SK-N-DZ (cell line): ENCODE data around the gene SENP5.

ENCODE experiments used
- DNase-seq: peaks from one replicate; pipeline ENCODE4 v3.0.0-alpha.2; 2015; ENCODE audit warnings: low spot score

SENP5 gene

DNA sequence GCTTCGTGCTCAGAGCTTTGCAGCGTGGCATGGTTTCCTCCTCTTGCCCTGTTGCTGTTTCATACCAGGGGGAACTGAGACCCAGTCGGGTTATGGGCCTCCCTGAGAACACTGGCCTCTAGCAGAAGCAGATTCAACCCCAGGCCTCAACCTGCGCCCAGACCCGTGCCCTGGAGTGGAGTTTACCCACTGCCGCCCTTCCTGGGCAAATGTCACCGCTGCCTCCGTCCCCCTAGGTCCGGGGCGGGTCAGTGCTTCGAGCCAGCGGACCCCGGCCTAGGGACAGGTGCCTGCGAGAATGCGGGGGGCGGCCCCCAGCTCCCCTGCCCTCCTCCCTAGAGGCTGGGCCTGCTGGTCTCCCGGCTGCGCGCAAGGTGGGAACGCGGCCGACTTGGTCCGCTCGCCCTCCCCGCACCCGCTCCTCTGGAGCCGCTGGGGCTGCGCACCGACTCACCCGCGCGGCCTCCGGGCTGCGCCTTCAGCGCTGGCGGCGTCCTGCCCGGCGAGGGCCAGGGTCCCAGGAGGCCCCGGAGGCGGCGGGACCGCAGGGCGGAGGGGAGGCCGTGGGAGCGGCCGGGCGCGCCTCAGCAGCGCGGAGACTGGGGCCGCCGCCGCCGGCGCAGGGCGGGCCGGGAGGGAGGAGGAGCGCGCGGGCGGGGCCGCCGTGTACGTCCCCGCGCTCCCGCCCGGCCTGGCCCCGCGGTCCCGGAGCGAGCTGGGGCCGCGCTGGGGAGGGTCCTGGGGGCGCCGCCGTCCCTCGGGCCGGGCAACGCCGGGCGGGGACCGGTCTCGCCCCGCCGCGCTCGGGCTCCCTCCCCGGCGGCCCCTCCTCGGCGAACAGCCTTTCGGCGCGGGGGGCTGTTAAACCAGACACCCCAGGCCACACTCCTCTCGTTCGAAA lies 100.8 kb downstream of the SENP5 start, which contains the start of gene PIGZ:
Gene PIGZ, minus strand, starts transcription at position 601 of the 901 bp plus-strand sequence. CDS start 16,802 bp downstream, outside the sequence.
- DNase-seq = no peak

DNA sequence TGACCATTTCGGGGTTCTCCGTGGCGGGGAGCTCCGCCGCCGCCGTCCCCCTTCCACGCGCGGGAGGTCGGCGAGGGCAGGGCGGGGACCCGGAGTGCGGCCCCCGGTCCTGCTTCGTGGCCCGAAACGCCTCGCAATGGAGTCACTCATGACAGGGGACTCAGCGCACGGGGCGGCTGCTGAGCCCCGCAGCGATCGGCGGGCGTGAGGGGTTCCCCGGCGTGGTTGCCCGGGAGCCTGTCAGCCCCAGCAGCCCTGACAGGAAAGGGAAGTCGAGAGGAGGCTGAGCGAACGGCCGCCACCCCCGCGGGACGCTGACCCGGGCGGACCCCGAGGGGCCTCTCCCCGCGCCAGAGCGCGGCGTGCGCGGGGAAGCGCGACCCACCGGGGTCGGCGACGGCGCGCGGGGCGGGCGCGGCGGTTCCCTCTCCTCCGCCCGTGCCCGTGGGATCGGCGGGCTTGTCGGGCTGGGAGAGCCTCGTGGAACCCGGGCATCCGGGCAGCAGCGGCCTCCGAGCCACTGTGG lies 101.5 kb downstream of the SENP5 start:
- no peak for DNase-seq

DNA sequence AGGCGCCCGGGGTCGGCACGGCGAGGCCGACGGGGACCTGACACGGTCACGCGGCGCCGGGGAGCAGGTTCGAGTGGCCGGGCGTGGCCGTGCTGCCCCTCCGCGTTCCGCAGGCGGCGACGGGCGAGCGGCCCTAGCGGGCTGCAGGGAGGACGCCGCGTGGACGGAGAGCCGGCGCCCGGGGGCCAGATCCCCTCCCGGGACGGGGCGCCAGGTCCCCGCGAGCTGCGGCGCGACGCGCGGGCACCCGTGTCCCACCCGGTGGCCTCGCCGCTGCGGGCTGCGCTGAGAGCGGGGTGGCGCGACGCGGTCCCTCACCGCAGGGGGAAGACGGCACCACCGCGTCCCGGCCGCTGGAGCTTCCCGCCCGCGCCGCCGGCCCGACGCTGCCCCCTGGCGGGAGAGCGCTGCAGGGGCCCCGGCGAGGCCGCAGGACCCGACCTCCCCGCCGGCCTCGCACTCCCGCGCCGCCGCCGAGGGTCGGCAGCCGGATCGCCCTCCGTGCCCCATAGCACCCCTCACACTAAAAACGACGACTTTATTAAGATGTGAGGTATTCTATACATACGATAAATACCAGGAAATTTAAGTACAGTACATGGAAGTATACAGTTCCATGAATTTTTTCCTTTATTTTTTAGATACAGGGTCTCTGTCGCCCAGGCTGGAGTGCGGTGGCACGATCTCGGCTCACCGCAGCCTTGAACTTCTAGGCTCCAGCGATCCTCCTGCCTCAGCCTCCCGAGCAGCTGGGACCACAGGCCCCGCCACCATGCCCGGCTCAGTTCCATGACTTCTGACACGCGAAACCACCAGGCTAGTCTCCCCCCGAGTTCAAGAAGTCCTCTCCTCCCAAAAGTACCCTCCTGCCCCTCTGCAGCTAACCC lies 102.2 kb downstream of the SENP5 start:
- DNase-seq = peak; percentile 68

DNA sequence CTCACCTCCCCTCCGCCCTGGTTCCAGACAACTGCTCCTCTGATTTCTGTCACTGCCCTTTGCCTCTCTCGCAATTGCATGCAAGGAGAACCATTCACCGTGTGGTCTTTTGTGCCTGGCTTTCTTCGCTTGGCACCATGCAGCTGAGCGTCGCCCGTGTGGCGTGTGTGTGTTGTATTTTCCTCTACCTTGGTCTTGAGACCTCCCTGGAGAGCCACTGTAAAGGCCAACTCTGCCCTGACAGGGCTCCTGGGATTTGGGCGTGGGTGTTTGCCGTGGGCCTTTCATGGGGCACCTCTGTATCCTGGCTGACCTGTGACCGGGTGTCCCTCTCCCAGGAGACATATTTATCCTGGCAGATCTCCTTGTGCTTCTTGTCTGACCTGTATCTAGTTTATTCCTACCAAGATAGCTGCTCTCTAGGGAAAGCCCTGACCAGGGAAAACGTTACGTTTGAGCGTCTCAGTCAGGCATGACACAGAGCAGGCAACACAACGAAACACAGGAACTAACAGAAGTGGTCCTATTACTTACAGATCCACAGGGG lies 102.9 kb downstream of the SENP5 start:
- no peak for DNase-seq

DNA sequence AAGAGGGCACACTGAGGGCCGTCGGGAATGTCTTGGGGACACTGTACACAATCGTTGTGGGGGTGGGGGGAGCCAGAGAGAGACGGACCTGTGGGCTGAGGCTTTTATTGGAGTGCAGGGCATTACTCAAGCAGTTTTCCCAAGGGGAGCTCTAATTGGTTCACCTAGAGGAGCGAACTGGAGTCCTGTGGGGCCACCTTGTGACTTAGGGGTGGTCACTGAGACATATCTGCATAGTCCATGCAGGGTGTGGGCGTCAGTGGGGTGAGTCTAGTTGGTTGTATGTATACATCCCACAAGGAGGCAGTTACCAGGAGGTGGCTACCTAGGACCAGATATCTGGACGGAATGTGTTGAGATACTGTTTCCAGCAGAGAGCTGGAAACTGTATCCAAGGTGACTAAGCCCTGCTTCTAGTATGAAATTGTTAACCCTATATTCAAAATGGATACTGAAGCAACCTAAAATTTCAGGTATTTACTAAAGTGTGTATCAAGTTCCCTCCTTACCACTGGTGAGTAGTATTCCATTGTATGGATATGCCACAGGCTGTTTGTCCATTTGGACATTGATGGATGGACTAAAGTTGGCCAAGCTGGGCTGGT lies 103.5 kb downstream of the SENP5 start:
- DNase-seq = no peak

DNA sequence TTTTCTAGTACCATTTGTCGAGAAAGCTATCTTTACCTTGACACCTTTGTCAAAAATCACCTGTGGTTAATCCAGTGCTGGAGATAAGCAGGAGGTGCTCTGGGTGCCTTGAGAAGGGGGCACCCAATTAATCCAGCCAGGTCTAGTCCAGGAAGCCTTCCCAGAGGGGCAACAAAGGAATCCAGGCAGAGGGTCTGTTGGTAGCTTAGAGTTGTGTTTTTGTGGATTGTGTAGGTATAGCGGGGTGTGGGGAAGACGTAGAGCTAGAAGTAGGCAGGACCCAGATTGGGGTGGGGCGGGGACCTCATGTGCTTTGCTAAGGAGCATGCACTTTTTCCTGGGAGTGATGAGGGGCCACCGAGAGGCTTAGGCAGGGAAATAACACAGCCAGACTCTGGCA lies 106.9 kb downstream of the SENP5 start:
- DNase-seq = no peak

DNA sequence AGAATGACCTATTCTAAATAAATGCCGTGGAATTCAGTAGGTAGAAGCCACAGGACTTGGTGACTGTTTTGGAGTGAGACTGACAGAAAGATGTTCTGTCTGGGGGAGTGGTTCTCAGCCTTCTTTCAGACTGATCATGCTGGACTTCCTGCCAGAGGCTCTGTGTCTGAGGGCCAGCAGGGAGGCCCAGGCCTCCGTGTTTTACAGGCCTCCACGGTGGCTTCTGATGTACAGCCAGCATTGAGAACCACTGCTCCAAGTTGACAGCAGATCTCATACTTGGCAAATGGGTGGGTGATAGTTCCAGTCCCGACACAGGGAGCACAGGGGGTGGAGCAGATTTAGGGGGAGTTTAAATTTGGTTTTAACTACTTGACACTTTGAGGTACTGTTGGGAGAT lies 107.6 kb downstream of the SENP5 start:
- no peak for DNase-seq

DNA sequence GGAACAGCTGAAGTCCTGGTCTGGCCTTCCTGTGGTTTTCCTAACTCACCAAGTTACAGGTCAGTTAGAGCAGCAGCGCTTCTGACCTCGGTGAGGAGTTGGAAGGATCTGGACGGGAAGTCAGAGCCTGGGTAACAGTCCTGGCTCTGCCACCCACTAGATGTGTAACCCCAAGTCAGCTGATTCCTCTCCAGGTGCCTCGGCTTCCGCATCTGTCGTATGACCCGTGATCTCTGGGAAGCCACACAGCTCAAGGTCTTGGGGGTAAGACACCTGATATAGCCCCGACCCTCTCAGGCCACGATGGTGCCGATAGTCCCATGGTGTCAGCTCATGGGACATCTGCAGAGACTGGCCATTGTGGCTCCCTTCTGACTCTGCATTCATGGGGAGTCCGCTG lies 109.2 kb downstream of the SENP5 start:
- no peak for DNase-seq

DNA sequence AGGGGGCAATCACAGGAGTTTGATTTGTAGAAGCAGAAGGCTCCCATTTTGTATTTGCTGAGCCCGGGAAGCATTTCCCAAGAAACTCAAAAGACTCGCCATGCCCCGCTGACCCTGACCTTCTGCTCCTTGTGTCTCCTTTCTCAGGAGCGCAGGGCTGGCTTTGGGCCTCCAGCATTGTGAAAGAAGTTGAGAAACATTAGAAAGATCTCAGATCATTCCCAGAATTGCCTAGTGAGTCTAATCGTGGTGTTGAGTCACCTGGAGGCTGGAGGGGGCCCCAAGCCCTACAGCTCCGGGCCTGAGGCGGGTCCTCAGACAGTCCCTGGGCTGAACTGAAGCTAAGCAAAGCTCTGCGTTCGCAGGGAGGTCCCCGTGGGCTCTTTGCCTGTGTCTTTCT lies 111.8 kb downstream of the SENP5 start:
- DNase-seq = no peak

DNA sequence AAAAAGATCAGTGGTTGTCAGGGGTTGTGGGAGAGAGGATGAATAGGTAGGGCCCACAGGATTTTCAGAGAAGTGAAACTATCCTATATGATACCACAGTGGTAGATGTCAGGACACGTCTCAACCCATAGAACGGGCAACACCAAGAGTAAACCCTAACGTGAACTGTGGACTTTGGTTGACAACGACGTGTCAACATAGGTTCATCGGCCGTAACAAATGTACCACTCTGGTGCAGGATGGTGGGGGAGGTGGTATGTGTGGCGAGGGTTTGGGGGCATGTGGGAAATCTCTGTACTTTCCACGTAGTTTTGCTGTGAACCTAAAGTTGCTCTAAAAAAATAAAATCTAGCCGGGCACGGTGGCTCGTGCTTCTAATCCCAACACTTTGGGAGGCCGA lies 113.9 kb downstream of the SENP5 start:
- no peak for DNase-seq

DNA sequence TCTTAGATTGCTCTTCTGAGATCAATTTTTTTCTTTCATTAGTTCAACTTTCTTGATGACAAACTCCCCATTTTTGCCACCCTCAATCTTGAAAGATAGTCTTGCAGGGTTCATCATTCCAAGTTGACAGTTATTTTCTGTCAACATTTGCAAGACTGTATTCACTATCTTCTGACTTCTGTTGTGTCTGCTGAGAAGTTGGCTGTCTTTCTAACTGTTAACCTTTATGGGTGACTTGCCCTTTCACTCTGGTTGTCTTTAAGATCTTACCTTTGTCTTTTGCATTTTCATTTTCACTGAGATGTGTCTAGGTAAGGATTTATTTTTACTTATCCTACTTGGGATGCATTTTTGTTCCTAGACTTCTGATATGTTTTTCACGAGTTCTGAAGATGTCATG lies 115.5 kb downstream of the SENP5 start:
- DNase-seq = no peak
